ENCODE data around the gene CNKSR2. TPM values are rescaled to one million over a fixed set of nuclear protein-coding genes. Genes with fewer than 3 reads are reported as not detected.

Gene CNKSR2
- total RNA-seq, 1 experiment from 2014 or later, result not detected

DNA sequence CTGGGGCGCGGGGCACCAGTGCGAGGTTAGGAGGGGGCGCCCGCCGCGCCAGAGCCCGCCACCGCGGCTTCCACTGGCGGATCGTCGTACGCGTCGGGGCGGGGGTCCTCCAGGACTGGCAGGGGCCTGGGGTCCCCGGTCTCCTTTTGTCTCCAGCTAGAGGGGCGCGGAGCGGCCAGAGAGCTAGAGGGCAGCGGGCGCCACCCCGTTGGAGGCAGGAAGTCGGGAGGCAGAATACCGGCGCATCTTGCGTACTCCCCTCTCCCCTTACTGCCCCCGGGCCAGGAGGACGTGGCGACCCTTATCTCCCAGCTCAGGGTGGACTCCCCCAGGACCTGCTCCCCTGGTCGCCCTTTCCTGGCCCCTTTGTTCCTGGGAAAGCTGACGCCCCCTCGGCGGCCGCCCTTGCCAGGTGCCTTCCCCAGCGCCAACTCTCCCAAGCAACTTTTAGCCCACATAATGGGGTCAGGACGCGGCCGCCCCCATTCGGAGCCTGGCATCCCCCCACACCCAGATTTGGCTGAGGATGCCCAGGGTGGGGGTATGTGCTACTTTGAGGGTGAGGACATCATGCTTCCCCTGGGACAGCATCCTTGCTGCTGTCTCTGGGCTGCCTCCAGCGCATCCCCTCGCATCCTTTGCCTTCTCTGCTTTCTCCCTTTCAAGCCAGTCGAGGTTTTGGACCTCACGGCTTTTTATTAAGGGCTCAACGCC, 933 bp downstream of the CNKSR2 start:
- Histone ChIP-seq H2AFZ (ENCODE audit: low read depth, low read length, poor library complexity, severe bottlenecking) (no peak overlapping the region), H3K27me3 (ENCODE audit: insufficient read depth, low read length) (no peaks in the 10 kb centered on the region), H3K4me2 (ENCODE audit: low read length) (no peak overlapping the region)

DNA sequence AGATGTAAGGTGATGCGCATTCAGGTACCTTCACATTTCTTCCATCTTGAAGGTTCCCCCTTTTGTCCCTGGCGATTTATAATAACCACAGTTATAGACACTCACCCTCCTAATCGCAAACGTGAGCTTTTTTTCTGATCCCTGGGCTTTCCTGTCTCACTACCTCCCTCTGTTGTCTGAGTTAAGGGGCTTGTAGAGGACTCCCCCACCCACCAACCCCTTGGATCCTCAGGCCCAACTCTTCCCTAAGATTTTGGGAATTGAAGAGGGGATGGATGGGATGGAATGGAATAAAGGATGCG, 1.4 kb downstream of the CNKSR2 start:
- Histone ChIP-seq H3K27me3 (ENCODE audit: insufficient read depth, low read length) (no peaks in the 10 kb centered on the region), H3K9me2 (ENCODE audit: insufficient read depth) (no peaks in the 10 kb centered on the region), H3K4me2 (ENCODE audit: low read length) (no peak overlapping the region), H4K20me1 (ENCODE audit: insufficient read depth) (no peaks in the 10 kb centered on the region), H2AFZ (ENCODE audit: low read depth, low read length, poor library complexity, severe bottlenecking) (no peak overlapping the region), H3K9me3 (ENCODE audit: control insufficient read depth in 1 of 2, insufficient read depth in 1 of 2, low read depth in 1 of 2, low read length in 2 of 2) (no peaks in the 10 kb centered on the region), H3K79me2 (ENCODE audit: insufficient read depth, low read length) (no peaks in the 10 kb centered on the region), H3K9ac (ENCODE audit: low read length) (no peak overlapping the region), H3K4me3 (replicated peaks in 1 of 2; ENCODE audit: low read depth in 1 of 2, low read length in 2 of 2) (no peak overlapping the region), H3K36me3 (ENCODE audit: control insufficient read depth in 1 of 2, insufficient read depth in 2 of 2, low read length in 2 of 2) (no peaks in the 10 kb centered on the region; a peak in 1 of 4 replicates), H3K27ac (ENCODE audit: low read depth, low read length) (no peak overlapping the region), H3K4me1 (ENCODE audit: control insufficient read depth in 1 of 2, insufficient read depth in 2 of 2, low read length in 2 of 2) (no peaks in the 10 kb centered on the region)
- CTCF ChIA-PET, result no interaction called here
- DNase-seq (ENCODE audit: low read depth, low spot score) (no peak), ATAC-seq (no peak)
- intact Hi-C loops (cut with micrococcal nuclease), result no loop called here
- RAD21 ChIA-PET (ENCODE audit: low non-redundant PET in 1 of 2, low total read pairs in 2 of 2, uncharacterized antibody in 2 of 2, unreplicated experiment in 2 of 2), result no interaction called here
- TF ChIP-seq, protein P1, sequence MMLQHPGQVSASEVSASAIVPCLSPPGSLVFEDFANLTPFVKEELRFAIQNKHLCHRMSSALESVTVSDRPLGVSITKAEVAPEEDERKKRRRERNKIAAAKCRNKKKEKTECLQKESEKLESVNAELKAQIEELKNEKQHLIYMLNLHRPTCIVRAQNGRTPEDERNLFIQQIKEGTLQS (IDR thresholded peaks at IDR 0.05), result no peak
- TF ChIP-seq YY1 (IDR thresholded peaks at IDR 0.05; ENCODE audit: extremely low read depth, insufficient replicate concordance, low read depth, low read length) (no peak), ELF1 (IDR thresholded peaks at IDR 0.05; ENCODE audit: borderline replicate concordance, low read depth) (no peak), EZH2 (IDR thresholded peaks at IDR 0.05) (no peak), EZH2phosphoT487 (IDR thresholded peaks at IDR 0.05; ENCODE audit: borderline replicate concordance) (no peak), CBX3 (IDR thresholded peaks at IDR 0.05; ENCODE audit: low read depth) (no peak), FOSL1 (IDR thresholded peaks at IDR 0.05; ENCODE audit: low read depth) (no peak), POLR2AphosphoS5 (IDR thresholded peaks at IDR 0.05; ENCODE audit: low read depth, low read length) (no peak), POLR2A (IDR thresholded peaks at IDR 0.05; ENCODE audit: borderline replicate concordance, extremely low read depth, insufficient read depth, insufficient read length) (no peak), EGR1 (IDR thresholded peaks at IDR 0.05; ENCODE audit: low read depth) (no peak), SIN3A (IDR thresholded peaks at IDR 0.05; ENCODE audit: low read depth) (no peak), CEBPB (IDR thresholded peaks at IDR 0.05; ENCODE audit: low read depth) (no peak)
- TF ChIP-seq, protein P2, sequence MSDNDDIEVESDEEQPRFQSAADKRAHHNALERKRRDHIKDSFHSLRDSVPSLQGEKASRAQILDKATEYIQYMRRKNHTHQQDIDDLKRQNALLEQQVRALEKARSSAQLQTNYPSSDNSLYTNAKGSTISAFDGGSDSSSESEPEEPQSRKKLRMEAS (IDR thresholded peaks at IDR 0.05), result no peak
- POLR2A ChIA-PET, result no interaction called here
- BruUV-seq (replicated peaks), result no TSS peak

More for the DNA sequence above, 933 bp downstream of the CNKSR2 start:
- RAD21 ChIA-PET (ENCODE audit: low non-redundant PET in 1 of 2, low total read pairs in 2 of 2, uncharacterized antibody in 2 of 2, unreplicated experiment in 2 of 2), result no interaction called here
- H4K20me1 ChIP-seq (ENCODE audit: insufficient read depth), result no peaks in the 10 kb centered on the region
- H3K36me3 ChIP-seq (ENCODE audit: control insufficient read depth in 1 of 2, insufficient read depth in 2 of 2, low read length in 2 of 2), result no peaks in the 10 kb centered on the region; a peak in 1 of 4 replicates
- POLR2A ChIA-PET, result no interaction called here
- H3K27ac ChIP-seq (ENCODE audit: low read depth, low read length), result no peak overlapping the region
- CTCF ChIA-PET, result no interaction called here
- H3K9me2 ChIP-seq (ENCODE audit: insufficient read depth), result no peaks in the 10 kb centered on the region
- ATAC-seq (no peak), DNase-seq (ENCODE audit: low read depth, low spot score) (no peak)
- no peak overlapping the region for H3K4me3 ChIP-seq (replicated peaks in 1 of 2; ENCODE audit: low read depth in 1 of 2, low read length in 2 of 2)
- H3K9me3 ChIP-seq (ENCODE audit: control insufficient read depth in 1 of 2, insufficient read depth in 1 of 2, low read depth in 1 of 2, low read length in 2 of 2), result no peaks in the 10 kb centered on the region
- TF ChIP-seq SIN3A (IDR thresholded peaks at IDR 0.05; ENCODE audit: low read depth) (no peak), YY1 (IDR thresholded peaks at IDR 0.05; ENCODE audit: extremely low read depth, insufficient replicate concordance, low read depth, low read length) (no peak)
- TF ChIP-seq, protein P1 (IDR thresholded peaks at IDR 0.05), result no peak
- intact Hi-C loops (cut with micrococcal nuclease), result no loop called here
- no peaks in the 10 kb centered on the region for H3K4me1 ChIP-seq (ENCODE audit: control insufficient read depth in 1 of 2, insufficient read depth in 2 of 2, low read length in 2 of 2)
- H3K79me2 ChIP-seq (ENCODE audit: insufficient read depth, low read length), result no peaks in the 10 kb centered on the region
- BruUV-seq (replicated peaks), result no TSS peak
- no peak overlapping the region for H3K9ac ChIP-seq (ENCODE audit: low read length)

All from HCT116 (cell line).